Measurements from ENCODE around the gene NPTN.

DNA sequence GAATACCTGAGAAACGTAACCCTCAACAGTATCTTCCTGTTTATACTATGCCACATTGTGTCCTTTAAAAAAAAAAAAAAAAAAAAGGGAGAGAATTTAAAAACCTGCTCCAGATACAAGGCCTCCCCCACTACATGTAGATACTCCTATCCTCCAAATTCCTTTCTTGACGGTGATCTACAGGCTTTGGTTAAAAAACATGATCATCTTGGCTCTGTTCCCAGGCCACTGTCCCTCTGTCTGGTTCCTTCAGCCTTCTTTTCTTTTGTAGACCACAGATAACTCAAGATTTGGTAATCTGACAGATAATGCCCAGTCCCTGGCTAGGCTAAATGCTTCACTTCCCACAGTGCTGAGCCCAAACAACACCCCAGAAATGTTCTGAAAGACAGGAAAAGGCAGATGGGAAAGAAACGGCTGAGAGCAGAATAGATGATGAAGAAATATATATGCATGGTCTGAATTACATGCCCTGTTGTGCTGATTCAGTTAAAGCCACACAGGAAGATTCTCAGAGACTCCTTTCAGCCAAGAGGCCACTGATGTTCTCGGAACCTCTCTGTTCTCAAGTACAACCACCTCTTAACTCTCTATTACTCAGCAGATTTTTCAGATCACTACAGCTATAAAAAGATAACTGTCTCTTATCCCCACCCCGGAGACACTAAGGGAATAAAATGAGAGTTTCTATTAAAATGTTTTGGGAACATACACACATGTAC, 48.3 kb downstream of the NPTN start:
- TF ChIP-seq, protein P1, sequence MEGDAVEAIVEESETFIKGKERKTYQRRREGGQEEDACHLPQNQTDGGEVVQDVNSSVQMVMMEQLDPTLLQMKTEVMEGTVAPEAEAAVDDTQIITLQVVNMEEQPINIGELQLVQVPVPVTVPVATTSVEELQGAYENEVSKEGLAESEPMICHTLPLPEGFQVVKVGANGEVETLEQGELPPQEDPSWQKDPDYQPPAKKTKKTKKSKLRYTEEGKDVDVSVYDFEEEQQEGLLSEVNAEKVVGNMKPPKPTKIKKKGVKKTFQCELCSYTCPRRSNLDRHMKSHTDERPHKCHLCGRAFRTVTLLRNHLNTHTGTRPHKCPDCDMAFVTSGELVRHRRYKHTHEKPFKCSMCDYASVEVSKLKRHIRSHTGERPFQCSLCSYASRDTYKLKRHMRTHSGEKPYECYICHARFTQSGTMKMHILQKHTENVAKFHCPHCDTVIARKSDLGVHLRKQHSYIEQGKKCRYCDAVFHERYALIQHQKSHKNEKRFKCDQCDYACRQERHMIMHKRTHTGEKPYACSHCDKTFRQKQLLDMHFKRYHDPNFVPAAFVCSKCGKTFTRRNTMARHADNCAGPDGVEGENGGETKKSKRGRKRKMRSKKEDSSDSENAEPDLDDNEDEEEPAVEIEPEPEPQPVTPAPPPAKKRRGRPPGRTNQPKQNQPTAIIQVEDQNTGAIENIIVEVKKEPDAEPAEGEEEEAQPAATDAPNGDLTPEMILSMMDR (conservative IDR thresholded peaks at IDR 0.05; ENCODE audit: low read depth, low read length) = no peak
- TF ChIP-seq EZH2phosphoT487 (IDR thresholded peaks at IDR 0.05; ENCODE audit: borderline replicate concordance, low read length) = no peak

Data from PC-3 (cell line).